Heart left ventricle (tissue), 16 donors: Measurements from ENCODE around the gene WTAP. TPM values are rescaled to one million over a fixed set of nuclear protein-coding genes. Genes with fewer than 3 reads are reported as not detected.

ENCODE experiments used
- ATAC-seq, 4 donors: fragments of 200-7000 bp; cut with Tn5 transposase; one replicate each; pipeline ENCODE4 v1.9.1; 2020 to 2022; ENCODE audit warnings: moderate library complexity in 4 of 4, mild to moderate bottlenecking in 3 of 4, moderate number of reproducible peaks in 1 of 4
- DNase-seq, 5 donors: peaks; one replicate each; pipeline ENCODE4 v3.0.0-alpha.2; 2020
- H3K27ac ChIP-seq, 12 donors: fragments of 200-600 bp; sonication (generic) in 4 of 12; one replicate each; pipeline versions ENCODE4 v1.5.0 to v1.8.0; 2016 to 2022; ENCODE audit warnings: mild to moderate bottlenecking in 2 of 12
- H3K27me3 ChIP-seq, 9 donors: fragments of 200-600 bp; sonication (generic) in 2 of 9; one replicate each; pipeline versions ENCODE4 v1.5.1 to v1.8.0; 2016 to 2022; ENCODE audit warnings: mild to moderate bottlenecking in 3 of 9
- H3K36me3 ChIP-seq, 9 donors: fragments of 200-600 bp; sonication (generic) in 2 of 9; one replicate each; pipeline versions ENCODE4 v1.5.0 to v1.8.0; 2018 to 2022; ENCODE audit warnings: mild to moderate bottlenecking in 2 of 9
- H3K4me1 ChIP-seq, 12 donors: fragments of 200-600 bp; sonication (generic) in 4 of 12; one replicate each; pipeline versions ENCODE4 v1.5.0 to v1.8.0; 2016 to 2022; ENCODE audit warnings: mild to moderate bottlenecking in 3 of 12
- H3K4me3 ChIP-seq, 12 donors: fragments of 200-600 bp; sonication (generic) in 4 of 12; one replicate each; pipeline versions ENCODE4 v1.5.0 to v1.8.0; 2017 to 2022; ENCODE audit warnings: mild to moderate bottlenecking in 9 of 12, moderate library complexity in 4 of 12
- H3K9me3 ChIP-seq, 12 donors: fragments of 200-600 bp; sonication (generic) in 4 of 12; one replicate each; pipeline versions ENCODE4 v1.5.0 to v1.8.0; 2016 to 2022; ENCODE audit warnings: mild to moderate bottlenecking in 1 of 12
- CTCF ChIP-seq, 12 donors: fragments of 200-600 bp; sonication (generic) in 4 of 12; IDR thresholded peaks; one replicate each; pipeline versions ENCODE4 v1.5.0 to v1.8.0; 2018 to 2022; ENCODE audit warnings: antibody characterized with exemption in 12 of 12, mild to moderate bottlenecking in 5 of 12
- POLR2A ChIP-seq, 2 donors: fragments of 450-650 bp; IDR thresholded peaks; one replicate each; pipeline ENCODE4 v1.6.1; 2017; ENCODE audit warnings: antibody characterized with exemption in 2 of 2, mild to moderate bottlenecking in 2 of 2, moderate library complexity in 2 of 2
- WGBS, 4 donors: extraction: QIAGEN DNeasy Blood & Tissue Kit in 2 of 4; methylation state at CpG; one replicate each; pipeline versions ENCODE4 v1.1.5 to v1.1.7; 2013 to 2018; 5-methylcytosine and 5-hydroxymethylcytosine counted together
- intact Hi-C, 10 donors: fragments of 100-400 bp; cut with DNase I; formaldehyde crosslinking; loops; one replicate each; pipeline versions ENCODE4 v1.11.1 to v1.14.2; 2022
- polyA plus RNA-seq, 2 donors: library from polyadenylated mRNA; stranded (reverse); fragments of 200-250 nt; gene quantifications; one replicate each; pipeline ENCODE4 v1.2.3, GENCODE V29; 2013
- total RNA-seq, 9 donors: library from RNA; depleted of rRNA in 2 of 9; stranded (reverse); fragments of >200 nt in 2 of 9; fragmentation: NEBNext Ultra II Directional in 3 of 9; extraction: Animal tissue kit (Norgen Biotek cat#: 25700) in 3 of 9; gene quantifications; one replicate each; pipeline versions ENCODE4 v1.1.0 to v1.2.4, GENCODE V29; 2016 to 2023
- donor health status: ischemic (EF 13 %, LVEDD 7.1; RV severe dilation, severe dysfunction).
- donor health status: healthy with polysubstance abuse.
- donor health status: DM: no; HTN: yes; CAD: no.
- donor health status: DM: no; HTN: no; CAD: no.
- donor health status: ischemic (EF 25% LVEDD 6.9; RV normal size, moderate dysfunction).
- donor health status: ischemic (EF 25% LVEDD 5.7; RV mildly dilated, moderate dysfunction).
- donor health status: healthy.
- donor health status: DM: yes; HTN: yes; CAD: no.
- donor health status: ischemic (EF 35%, LVEDD 5.7; RV mildly dilated, moderate dysfunction).
- donor health status: nonischemic (EF 11% LVEDD 7.7; RV severe dilation, severe dysfunction).
- donor health status: DM: yes; HTN: yes; CAD: no.
- donor health status: PGD.
- donor health status: ischemic (EF 29% LVEDD 5.4; RV normal size, mild dysfunction).
- donor health status: nonischemic (EF 23%, LVEDD 6.1; RV moderate dilation, normal function).

Gene WTAP
- total and polyA plus RNA-seq, 11 donors: 30.7 to 75.3 (median 48.2) TPM

GRCh38 chr6:159778131-159778530 is 50.8 kb downstream of the WTAP start:
- H3K27me3 ChIP-seq: no peaks in the 10 kb centered on the region
- TF ChIP-seq POLR2A (IDR thresholded peaks at IDR 0.05) (no peak), CTCF (IDR thresholded peaks at IDR 0.05) (no peak)
- H3K4me1 ChIP-seq: no peaks in the 10 kb centered on the region
- H3K9me3 ChIP-seq: no peaks in the 10 kb centered on the region
- ATAC-seq: no peak
- H3K36me3 ChIP-seq: peaks cover 0 to 96% (median 75%) of the 10 kb centered on the region in 9 donors
- no peak for DNase-seq
- 57 to 82% (median 64%) methylated on average over 1 of the region's 1 CpG for WGBS, 4 donors
- no peak overlapping the region for H3K27ac ChIP-seq
- intact Hi-C loops: no loop called here
- no peak overlapping the region for H3K4me3 ChIP-seq

- H3K4me3 ChIP-seq: no peak overlapping the region
- H3K36me3 ChIP-seq: peaks cover 0 to 97% (median 77%) of the 10 kb centered on the region in 9 donors
- intact Hi-C loops: no loop called here
- no peaks in the 10 kb centered on the region for H3K27me3 ChIP-seq
- no peak for DNase-seq
- no peaks in the 10 kb centered on the region for H3K9me3 ChIP-seq
- TF ChIP-seq CTCF (IDR thresholded peaks at IDR 0.05) (no peak), POLR2A (IDR thresholded peaks at IDR 0.05) (no peak)
- ATAC-seq: no peak
- 76 to 80% (median 77%) methylated on average over 3 of the region's 3 CpGs for WGBS, 4 donors
- peaks cover 0 to 2% (median 0%) of the 10 kb centered on the region in 12 donors for H3K4me1 ChIP-seq
- H3K27ac ChIP-seq: no peak overlapping the region
Measured at GRCh38 chr6:159778542-159779103, 51.3 kb downstream of the WTAP start.

- intact Hi-C loops: loop anchor here in 8 of 10 donors (2.0 to 10.0 kb wide), 5 partner anchors 25 to 96 kb away; partner anchors contain the start of genes SOD2 (in 7 of the 8), WTAP (in 4 of the 8) and ACAT2 (in 1 of the 8)
Measured at GRCh38 chr6:159788276-159788675, 61.0 kb downstream of the WTAP start.

More at GRCh38 chr6:159788276-159788675, 61.0 kb downstream of the WTAP start:
- Histone ChIP-seq H3K27me3 (no peaks in the 10 kb centered on the region), H3K36me3 (peaks cover 0 to 67% (median 60%) of the 10 kb centered on the region in 9 donors), H3K9me3 (no peaks in the 10 kb centered on the region), H3K27ac (peak overlapping the region in 9 of 12 donors; percentile 95 to 99 (median 98)), H3K4me3 (peak overlapping the region; percentile 70 to 100 (median 93)), H3K4me1 (peaks cover 5 to 50% (median 35%) of the 10 kb centered on the region in 12 donors)
- DNase-seq (no peak), ATAC-seq (no peak)
- TF ChIP-seq CTCF (IDR thresholded peaks at IDR 0.05) (no peak), POLR2A (IDR thresholded peaks at IDR 0.05) (no peak)
- 34 to 37% (median 34%) methylated on average over 15 of the region's 15 CpGs for WGBS, 4 donors
